Superior temporal gyrus (tissue), 1 donor: ENCODE data around the gene COTL1.

Source experiments
- DNase-seq: peaks from one replicate; pipeline ENCODE4 v3.0.0-alpha.2; 2016; ENCODE audit errors: extremely low spot score

The COTL1 gene

GRCh38 chr16:84552135-84552534, 65.7 kb downstream of the COTL1 start:
- no peak for DNase-seq

GRCh38 chr16:84550096-84550495, 67.8 kb downstream of the COTL1 start:
- no peak for DNase-seq

GRCh38 chr16:84548971-84549844, 68.7 kb downstream of the COTL1 start:
- no peak for DNase-seq

GRCh38 chr16:84548508-84548907, 69.4 kb downstream of the COTL1 start:
- DNase-seq: no peak

GRCh38 chr16:84547546-84548061, 70.3 kb downstream of the COTL1 start:
- DNase-seq: no peak

- DNase-seq: no peak
Observed at GRCh38 chr16:84546669-84547545, 71.0 kb downstream of the COTL1 start.

GRCh38 chr16:84545114-84545737, 72.7 kb downstream of the COTL1 start:
- no peak for DNase-seq

- no peak for DNase-seq
Observed at GRCh38 chr16:84544031-84544773, 73.7 kb downstream of the COTL1 start.

GRCh38 chr16:84543253-84543652, 74.6 kb downstream of the COTL1 start:
- no peak for DNase-seq

GRCh38 chr16:84541999-84542817, 75.7 kb downstream of the COTL1 start:
- DNase-seq: no peak

GRCh38 chr16:84540194-84540593, 77.7 kb downstream of the COTL1 start:
- DNase-seq: no peak

- no peak for DNase-seq
Observed at GRCh38 chr16:84538222-84538840, 79.5 kb downstream of the COTL1 start.

GRCh38 chr16:84537491-84538151, 80.3 kb downstream of the COTL1 start:
- no peak for DNase-seq

GRCh38 chr16:84535851-84536250, 82.0 kb downstream of the COTL1 start:
- no peak for DNase-seq

GRCh38 chr16:84535408-84535807, 82.5 kb downstream of the COTL1 start:
- no peak for DNase-seq

- no peak for DNase-seq
Observed at GRCh38 chr16:84534815-84535214, 83.1 kb downstream of the COTL1 start.

- no peak for DNase-seq
Observed at GRCh38 chr16:84532855-84533486, 84.9 kb downstream of the COTL1 start.

GRCh38 chr16:84532291-84532724, 85.6 kb downstream of the COTL1 start:
- no peak for DNase-seq

GRCh38 chr16:84531671-84532111, 86.2 kb downstream of the COTL1 start:
- no peak for DNase-seq
